Measurements from ENCODE around the gene BSN.

The BSN gene

DNA sequence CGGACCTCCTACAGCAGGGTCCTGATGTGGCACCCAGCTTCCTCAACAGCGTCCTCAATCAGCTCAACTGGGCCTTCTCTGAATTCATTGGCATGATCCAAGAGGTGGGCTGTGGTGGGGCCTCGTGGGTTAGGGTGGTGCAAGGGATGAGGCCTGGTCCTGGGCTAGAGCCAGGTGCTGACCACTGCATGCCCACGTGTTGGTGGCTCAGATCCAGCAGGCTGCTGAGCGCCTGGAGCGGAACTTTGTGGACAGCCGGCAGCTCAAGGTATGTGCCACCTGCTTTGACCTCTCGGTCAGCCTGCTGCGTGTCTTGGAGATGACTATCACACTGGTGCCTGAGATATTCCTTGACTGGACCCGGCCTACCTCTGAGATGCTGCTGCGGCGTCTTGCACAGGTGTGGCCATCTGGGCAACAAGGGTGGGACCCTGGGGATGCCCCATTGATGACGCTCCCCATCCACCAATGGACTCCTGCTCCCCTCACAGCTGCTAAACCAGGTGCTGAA, 161.4 kb downstream of the BSN start:
- DNase-seq (ENCODE audit: low read depth in 2 of 2), result no peak

DNA sequence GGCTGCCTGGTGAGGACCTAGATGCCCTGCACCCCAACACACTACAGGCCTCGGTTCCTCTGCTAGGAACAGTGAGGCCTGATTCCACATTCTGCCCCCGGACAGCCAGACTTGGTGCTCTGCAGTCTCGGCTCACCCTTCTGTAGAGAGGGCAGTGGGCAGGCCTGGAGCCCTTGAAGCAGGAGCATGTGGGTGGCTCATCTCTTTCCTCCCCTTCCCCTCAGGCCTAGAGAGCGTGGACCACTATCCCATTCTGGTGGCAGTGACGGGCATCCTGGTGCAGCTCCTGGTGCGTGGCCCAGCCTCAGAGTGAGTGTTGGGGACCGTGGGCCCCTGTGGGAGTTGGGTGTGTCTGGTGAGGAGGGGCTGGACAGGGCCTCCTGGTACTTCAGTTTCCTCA, 161.9 kb downstream of the BSN start:
- DNase-seq (ENCODE audit: low read depth in 2 of 2), result no peak

DNA sequence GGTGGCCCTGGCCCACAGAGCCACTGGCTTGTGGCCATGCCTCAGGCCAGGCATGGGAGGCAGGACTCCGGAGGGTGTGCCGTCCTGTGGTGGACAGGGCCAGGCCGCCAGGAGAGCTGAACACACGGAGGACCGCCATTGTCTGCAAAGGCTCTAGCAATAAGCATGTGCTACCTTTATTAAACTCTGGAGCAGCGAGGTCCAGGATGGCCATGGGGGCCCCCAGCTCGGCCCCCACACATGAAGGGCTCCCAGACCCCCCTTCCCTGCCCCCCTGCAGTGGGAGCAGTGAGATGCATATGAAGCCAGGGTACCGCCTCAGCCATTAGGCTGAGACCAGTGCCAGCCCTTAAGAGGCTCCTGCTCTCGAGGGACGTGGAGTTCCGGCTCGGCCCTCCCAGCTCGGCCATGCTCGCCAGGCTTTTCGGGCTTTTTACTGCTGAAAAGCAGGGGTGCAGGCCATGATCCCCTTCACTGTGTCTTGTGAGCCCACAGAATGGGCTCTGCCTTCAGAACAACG, 162.5 kb downstream of the BSN start:
- no peak for DNase-seq (ENCODE audit: low read depth in 2 of 2)

DNA sequence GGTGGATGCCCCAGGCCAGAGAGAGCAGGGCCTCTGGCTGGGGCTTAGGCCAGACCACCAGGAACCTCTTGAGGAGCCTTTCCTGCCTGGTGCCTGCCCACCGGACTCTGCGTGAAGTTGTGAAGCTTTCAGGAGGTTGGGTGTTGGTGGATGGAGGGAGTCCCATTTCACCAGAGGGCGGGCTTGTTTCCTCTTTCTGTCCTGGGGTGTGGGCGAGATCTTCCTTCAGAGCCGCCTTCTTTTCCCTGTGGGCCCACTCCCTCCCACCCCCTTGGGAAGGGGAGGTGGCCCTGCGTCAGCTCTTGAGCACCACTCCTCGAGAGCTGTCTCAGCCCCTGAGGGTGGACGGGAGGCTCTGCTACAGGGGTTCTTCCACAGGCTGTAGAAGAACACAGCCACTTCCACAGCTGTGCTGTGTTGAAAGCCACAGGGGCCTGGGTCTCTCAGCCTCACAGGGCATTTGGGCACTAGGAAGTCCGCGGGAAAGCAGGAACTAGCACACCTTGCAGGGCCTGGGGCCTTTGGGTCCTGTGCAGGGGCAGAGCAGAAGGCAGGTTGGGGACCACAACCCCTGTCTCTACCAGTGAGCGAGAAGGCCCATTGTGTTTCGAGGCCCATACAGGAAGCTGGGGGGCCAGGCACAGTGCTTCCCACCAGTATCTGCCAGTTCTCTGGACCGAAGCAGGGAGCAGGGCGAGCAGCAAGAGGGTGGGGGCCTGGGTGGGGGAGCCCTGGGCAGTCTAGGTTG, 163.1 kb downstream of the BSN start:
- DNase-seq (ENCODE audit: low read depth in 2 of 2), result no peak

DNA sequence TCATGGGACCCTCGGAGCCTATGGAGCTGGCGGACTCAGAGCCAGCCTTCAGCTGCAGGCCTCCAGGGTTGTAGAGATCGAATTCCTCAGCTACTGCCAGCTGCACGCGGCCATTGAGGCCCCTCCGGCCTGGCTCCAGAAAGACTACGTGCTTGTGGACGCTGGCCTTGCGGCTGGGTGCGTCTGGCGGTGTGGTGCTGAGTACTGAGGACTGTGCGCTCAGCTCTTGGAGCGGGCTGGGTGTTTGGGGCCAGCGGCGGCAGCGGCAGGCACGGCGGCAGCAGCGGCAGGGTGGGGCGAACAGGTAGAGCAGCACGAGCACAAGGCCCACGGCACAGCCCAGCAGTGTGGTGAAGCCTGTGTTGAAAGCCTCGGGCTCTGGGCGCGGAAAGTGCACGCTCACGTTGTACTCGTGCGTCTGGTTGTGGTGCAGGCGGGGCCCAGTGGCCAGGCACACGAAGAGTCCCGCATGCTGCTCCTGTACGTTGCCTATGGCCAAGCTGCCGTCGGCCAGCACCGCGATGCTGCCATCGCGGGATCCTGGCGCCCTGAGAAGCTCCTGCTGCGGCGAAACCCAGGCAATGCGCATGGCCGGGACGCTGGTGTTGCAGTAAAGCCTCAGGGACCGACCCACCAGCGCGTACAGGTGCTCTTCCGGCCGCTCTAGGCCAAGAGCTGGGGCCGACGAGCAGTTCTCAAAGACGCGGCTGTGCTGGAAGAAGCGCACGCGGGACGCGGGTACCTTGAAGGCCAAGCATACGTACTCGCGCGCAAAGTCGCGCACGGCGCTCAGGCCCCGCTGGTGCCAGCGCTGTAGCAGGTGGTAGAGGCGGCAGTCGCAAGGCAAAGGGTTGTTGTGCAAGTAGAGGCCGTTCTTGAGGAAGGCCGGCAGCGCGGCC, 163.9 kb downstream of the BSN start:
- DNase-seq (ENCODE audit: low read depth in 2 of 2), result no peak

DNA sequence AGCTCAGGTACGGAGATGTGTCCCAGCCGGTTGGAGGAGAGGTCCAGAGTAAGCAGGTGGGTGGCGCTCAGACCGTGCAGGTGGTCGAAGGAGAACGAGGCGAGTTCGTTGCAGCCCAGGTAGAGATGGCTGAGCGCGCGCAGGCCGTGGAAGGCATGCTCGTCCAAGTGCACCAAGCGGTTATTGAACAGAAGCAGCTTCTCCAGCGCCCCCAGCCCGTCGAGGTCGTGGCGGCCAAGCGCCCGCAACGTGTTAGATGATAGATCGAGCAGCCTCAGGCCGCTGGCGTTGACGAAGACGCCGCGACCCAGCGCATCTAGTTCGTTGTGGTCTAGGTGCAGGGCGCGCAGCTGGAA, 164.6 kb downstream of the BSN start:
- no peak for DNase-seq (ENCODE audit: low read depth in 2 of 2)

DNA sequence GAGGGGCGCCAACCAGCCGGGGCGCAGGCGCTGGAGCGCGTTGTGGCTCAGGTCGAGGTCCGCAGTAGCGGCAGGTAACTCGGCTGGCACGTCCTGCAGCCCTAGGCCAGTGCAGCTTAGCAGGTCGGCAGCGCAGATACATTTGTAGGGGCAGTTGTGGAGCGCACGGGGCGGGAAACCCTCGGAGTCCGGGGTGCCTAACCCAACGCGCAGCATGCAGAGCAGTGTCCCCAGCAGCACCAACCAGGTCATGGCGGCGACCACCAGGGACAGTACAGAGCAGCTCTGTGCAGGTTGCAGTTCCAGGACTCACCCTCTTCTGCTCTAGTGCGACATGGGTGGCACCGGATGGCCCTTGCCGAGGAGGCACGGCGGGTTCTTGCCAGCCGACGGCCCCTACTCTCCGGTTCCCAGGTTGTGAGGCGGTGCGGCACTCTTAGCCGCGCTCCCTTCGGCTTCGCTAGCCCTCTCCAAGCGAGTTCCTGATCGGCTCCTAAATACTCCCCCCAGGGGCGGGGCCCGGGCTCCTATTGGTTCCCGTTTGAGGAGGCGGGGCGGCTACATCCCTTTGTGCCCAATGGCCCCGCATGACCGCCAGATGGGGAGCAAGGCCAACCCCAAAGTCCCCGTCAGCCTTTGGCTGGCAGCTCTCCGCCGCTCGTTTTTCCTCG, 165.1 kb downstream of the BSN start, which contains the start of gene AMIGO3:
Gene AMIGO3, minus strand, starts transcription at position 471 of the 671 bp plus-strand sequence. Its CDS starts 219 bp downstream, at position 252.
- DNase-seq (ENCODE audit: low read depth in 2 of 2), result peak; percentile 76 to 89

All from stimulated activated CD4-positive, alpha-beta T cell treated with anti-CD3 and anti-CD28 coated beads, Interleukin-15, amount 100 ng/mL, for 48 hours (primary cell).